ENCODE results near the gene CCDC50. TPM values are rescaled to one million over a fixed set of nuclear protein-coding genes. Genes with fewer than 3 reads are reported as not detected.

The CCDC50 gene
- total RNA-seq, 1 donor from 2014 or later, result 58.7 TPM

GRCh38 chr3:191398607-191399006 lies 69.4 kb downstream of the CCDC50 start:
- H3K4me3 ChIP-seq, result no peak overlapping the region
- intact Hi-C loops (cut with DNase I), result no loop called here
- no peaks in the 10 kb centered on the region for H3K9me3 ChIP-seq
- H3K36me3 ChIP-seq, result no peaks in the 10 kb centered on the region
- TF ChIP-seq, protein P1, sequence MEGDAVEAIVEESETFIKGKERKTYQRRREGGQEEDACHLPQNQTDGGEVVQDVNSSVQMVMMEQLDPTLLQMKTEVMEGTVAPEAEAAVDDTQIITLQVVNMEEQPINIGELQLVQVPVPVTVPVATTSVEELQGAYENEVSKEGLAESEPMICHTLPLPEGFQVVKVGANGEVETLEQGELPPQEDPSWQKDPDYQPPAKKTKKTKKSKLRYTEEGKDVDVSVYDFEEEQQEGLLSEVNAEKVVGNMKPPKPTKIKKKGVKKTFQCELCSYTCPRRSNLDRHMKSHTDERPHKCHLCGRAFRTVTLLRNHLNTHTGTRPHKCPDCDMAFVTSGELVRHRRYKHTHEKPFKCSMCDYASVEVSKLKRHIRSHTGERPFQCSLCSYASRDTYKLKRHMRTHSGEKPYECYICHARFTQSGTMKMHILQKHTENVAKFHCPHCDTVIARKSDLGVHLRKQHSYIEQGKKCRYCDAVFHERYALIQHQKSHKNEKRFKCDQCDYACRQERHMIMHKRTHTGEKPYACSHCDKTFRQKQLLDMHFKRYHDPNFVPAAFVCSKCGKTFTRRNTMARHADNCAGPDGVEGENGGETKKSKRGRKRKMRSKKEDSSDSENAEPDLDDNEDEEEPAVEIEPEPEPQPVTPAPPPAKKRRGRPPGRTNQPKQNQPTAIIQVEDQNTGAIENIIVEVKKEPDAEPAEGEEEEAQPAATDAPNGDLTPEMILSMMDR (IDR thresholded peaks at IDR 0.05), result no peak
- TF ChIP-seq POLR2A (IDR thresholded peaks at IDR 0.05) (no peak), POLR2AphosphoS5 (IDR thresholded peaks at IDR 0.05; ENCODE audit: insufficient read depth in 1 of 2, low read depth in 1 of 2) (no peak)
- H3K27me3 ChIP-seq, result no peaks in the 10 kb centered on the region
- no peak for DNase-seq (ENCODE audit: extremely low spot score in 2 of 2)
- H3K27ac ChIP-seq, result no peak overlapping the region
- H3K4me1 ChIP-seq, result no peaks in the 10 kb centered on the region

- no peaks in the 10 kb centered on the region for H3K36me3 ChIP-seq
- no peak overlapping the region for H3K4me3 ChIP-seq
- TF ChIP-seq, protein P1 (IDR thresholded peaks at IDR 0.05), result no peak
- TF ChIP-seq POLR2AphosphoS5 (IDR thresholded peaks at IDR 0.05; ENCODE audit: insufficient read depth in 1 of 2, low read depth in 1 of 2), result no peak
- no peak for TF ChIP-seq POLR2A (IDR thresholded peaks at IDR 0.05)
- no peaks in the 10 kb centered on the region for H3K27me3 ChIP-seq
- H3K9me3 ChIP-seq, result no peaks in the 10 kb centered on the region
- H3K27ac ChIP-seq, result no peak overlapping the region
- no peaks in the 10 kb centered on the region for H3K4me1 ChIP-seq
- intact Hi-C loops (cut with DNase I), result no loop called here
- DNase-seq (ENCODE audit: extremely low spot score in 2 of 2), result no peak
These were observed 70.7 kb downstream of the CCDC50 start for GRCh38 chr3:191399918-191400317.

DNA sequence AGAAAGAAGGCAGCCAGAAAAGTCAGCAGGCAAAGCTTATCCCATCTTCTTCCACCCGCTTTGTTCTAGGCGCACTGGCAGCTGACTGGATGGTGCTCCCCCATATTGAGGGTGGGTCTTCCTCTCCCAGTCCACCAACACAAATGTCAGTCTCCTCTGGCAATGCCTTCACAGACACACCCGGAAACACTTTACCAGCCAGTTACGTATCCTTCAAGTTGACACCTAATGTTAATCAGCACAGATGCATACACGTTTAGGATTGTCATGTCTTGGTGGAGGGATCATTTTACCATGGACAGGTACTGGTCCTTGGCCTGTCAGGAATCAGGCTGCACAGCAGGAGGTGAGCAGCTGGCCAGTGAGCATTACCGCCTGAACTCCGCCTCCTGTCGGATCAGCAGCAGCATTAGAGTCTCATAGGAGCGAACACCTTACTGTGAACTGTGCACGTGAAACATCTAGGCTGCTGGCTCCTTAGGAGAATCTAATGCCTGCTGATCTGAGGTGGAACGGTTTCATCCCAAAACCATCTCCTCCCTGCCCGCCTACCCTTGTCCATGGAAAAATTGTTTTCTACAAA lies 72.7 kb downstream of the CCDC50 start:
- Histone ChIP-seq H3K9me3 (no peaks in the 10 kb centered on the region), H3K4me1 (no peaks in the 10 kb centered on the region), H3K36me3 (no peaks in the 10 kb centered on the region), H3K27ac (no peak overlapping the region), H3K27me3 (no peaks in the 10 kb centered on the region), H3K4me3 (no peak overlapping the region)
- intact Hi-C loops (cut with DNase I), result no loop called here
- DNase-seq (ENCODE audit: extremely low spot score in 2 of 2), result no peak
- TF ChIP-seq POLR2AphosphoS5 (IDR thresholded peaks at IDR 0.05; ENCODE audit: insufficient read depth in 1 of 2, low read depth in 1 of 2) (no peak), POLR2A (IDR thresholded peaks at IDR 0.05) (no peak)
- TF ChIP-seq, protein P1 (IDR thresholded peaks at IDR 0.05), result no peak

DNA sequence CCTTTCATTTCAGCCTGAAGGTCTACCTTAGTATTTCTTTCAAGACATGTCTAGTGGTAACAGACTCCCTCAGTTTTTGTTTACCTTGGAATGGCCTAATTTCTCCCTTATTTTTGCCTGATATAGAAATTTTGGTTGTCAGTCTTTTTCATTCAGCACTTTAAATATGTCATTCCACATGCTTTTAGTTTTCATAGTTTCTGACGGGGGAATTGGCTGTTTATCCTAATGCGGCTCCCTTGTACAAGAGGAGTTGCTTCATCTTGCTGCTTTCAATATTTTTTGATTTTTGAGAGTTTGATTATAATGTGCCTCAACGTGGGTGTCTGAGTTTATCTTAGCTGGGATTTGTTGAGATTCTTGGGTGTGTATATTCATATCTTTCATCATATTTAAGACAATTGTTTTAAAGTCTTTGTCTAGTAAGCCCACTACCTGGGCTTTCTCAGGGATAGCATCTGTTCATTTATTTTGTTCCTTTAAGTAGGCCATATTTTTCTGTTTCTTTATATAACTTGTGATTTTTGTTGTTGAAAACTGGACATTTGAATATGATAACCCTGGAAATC lies 80.7 kb downstream of the CCDC50 start:
- H3K9me3 ChIP-seq, result no peaks in the 10 kb centered on the region
- no peaks in the 10 kb centered on the region for H3K36me3 ChIP-seq
- H3K4me1 ChIP-seq, result no peaks in the 10 kb centered on the region
- no peak for DNase-seq (ENCODE audit: extremely low spot score in 2 of 2)
- H3K27me3 ChIP-seq, result no peaks in the 10 kb centered on the region
- no peak overlapping the region for H3K4me3 ChIP-seq
- no peak overlapping the region for H3K27ac ChIP-seq
- TF ChIP-seq POLR2A (IDR thresholded peaks at IDR 0.05) (no peak), POLR2AphosphoS5 (IDR thresholded peaks at IDR 0.05; ENCODE audit: insufficient read depth in 1 of 2, low read depth in 1 of 2) (no peak)
- TF ChIP-seq, protein P1 (IDR thresholded peaks at IDR 0.05), result no peak
- intact Hi-C loops (cut with DNase I), result no loop called here

DNA sequence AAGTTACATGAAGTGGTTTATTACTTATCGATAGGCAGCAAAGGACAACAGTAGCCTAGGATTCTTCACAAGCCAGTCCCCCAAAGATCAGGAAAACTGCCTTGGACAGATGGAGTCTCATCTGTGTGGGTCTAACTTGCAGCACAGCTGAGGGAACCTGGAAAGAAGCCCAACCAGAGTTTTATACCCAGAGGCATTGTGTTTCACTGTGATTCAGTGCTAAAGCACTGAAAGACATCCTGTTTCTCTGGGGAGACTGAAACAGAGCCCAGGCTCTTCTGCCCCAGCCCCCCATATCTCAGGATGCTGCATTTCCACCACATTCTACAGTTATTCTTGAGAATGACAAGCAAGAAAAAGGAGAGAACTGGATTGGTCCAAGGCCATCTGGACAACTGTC lies 83.6 kb downstream of the CCDC50 start:
- Histone ChIP-seq H3K4me3 (no peak overlapping the region), H3K36me3 (no peaks in the 10 kb centered on the region), H3K27me3 (no peaks in the 10 kb centered on the region), H3K4me1 (no peaks in the 10 kb centered on the region), H3K27ac (no peak overlapping the region), H3K9me3 (no peaks in the 10 kb centered on the region)
- no peak for DNase-seq (ENCODE audit: extremely low spot score in 2 of 2)
- intact Hi-C loops (cut with DNase I), result no loop called here
- TF ChIP-seq, protein P1 (IDR thresholded peaks at IDR 0.05), result no peak
- no peak for TF ChIP-seq POLR2AphosphoS5 (IDR thresholded peaks at IDR 0.05; ENCODE audit: insufficient read depth in 1 of 2, low read depth in 1 of 2)
